Measurements from ENCODE around the gene ATP9A. TPM values are rescaled to one million over a fixed set of nuclear protein-coding genes. Genes with fewer than 3 reads are reported as not detected.

Gene ATP9A
- total and polyA plus RNA-seq, 2 of the 8 experiments (the other 6 are each of a cell fraction or from before 2014, with no cell fraction given) = 5.0 to 6.4 TPM

DNA sequence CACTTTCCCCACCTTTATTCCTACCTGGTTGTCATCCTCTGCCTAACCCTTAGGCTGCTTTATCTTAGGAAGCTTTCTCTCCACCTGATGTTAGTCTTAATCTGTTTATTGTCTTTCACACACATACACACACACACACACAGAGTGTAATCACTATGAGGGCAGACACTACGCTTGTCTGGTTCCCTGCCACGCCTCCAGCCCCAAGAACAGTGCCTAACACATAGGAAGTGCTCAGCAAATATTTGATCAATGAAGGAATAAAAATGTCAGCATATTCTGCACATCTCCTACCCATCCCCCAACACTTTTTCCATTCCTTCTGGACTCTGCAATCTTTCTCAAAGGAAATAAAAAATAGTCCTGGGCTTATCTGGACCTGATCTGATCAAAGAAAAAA, 174.6 kb downstream of the ATP9A start:
- Histone ChIP-seq H3K23ac (ENCODE audit: insufficient read length) (no peak overlapping the region), H2BK15ac (ENCODE audit: low read length) (peak overlapping the region; percentile 90), H3K9ac (replicated peaks in 1 of 4; ENCODE audit: extremely low read depth in 1 of 4, low read depth in 3 of 4, low read length in 3 of 4) (no peak overlapping the region), H3K4me3 (ENCODE audit: extremely low read depth in 1 of 4, insufficient read depth in 2 of 4, low read depth in 3 of 4, low read length in 4 of 4) (no peak overlapping the region), H4K91ac (replicated peaks; ENCODE audit: insufficient read length, low read length) (no peak overlapping the region), H3K27ac (ENCODE audit: low read depth, low read length) (no peak overlapping the region), H2BK12ac (ENCODE audit: low read depth, low read length) (no peak overlapping the region), H4K5ac (ENCODE audit: insufficient read length, low read depth, low read length) (no peak overlapping the region), H2AK5ac (ENCODE audit: low read depth, low read length) (no peak overlapping the region), H2AFZ (ENCODE audit: low read length) (no peak overlapping the region), H2BK5ac (ENCODE audit: low read depth, low read length) (no peak overlapping the region), H3K27me3 (replicated peaks in 1 of 4; ENCODE audit: control insufficient read depth in 3 of 4, extremely low read depth in 1 of 4, insufficient read depth in 3 of 4, low read length in 3 of 4) (no peaks in the 10 kb centered on the region), H4K20me1 (replicated peaks in 1 of 2; ENCODE audit: control insufficient read depth in 1 of 2, insufficient read depth in 2 of 2, low read length in 2 of 2) (no peaks in the 10 kb centered on the region), H3K56ac (replicated peaks; ENCODE audit: insufficient read length, low read depth, low read length) (no peak overlapping the region), H3K4ac (replicated peaks; ENCODE audit: insufficient read length, low read depth, low read length) (no peak overlapping the region), H3K4me1 (replicated peaks in 1 of 4; ENCODE audit: control insufficient read depth in 3 of 4, insufficient read depth in 4 of 4, low read length in 3 of 4) (peaks cover 0 to 8% (median 2%) of the 10 kb centered on the region in 4 experiments; a peak in 5 of 7 replicates), H3K79me2 (ENCODE audit: control insufficient read depth in 1 of 2, insufficient read depth in 2 of 2, low read length in 2 of 2) (no peaks in the 10 kb centered on the region), H3K23me2 (ENCODE audit: low read depth, low read length) (no peaks in the 10 kb centered on the region), H3K36me3 (ENCODE audit: control insufficient read depth in 2 of 4, insufficient read depth in 4 of 4, low read length in 3 of 4) (no peaks in the 10 kb centered on the region), H3K14ac (ENCODE audit: insufficient read length) (no peak overlapping the region), H2BK120ac (replicated peaks; ENCODE audit: low read depth, low read length) (no peak overlapping the region), H3K79me1 (ENCODE audit: low read depth, low read length) (no peaks in the 10 kb centered on the region), H4K8ac (ENCODE audit: extremely low read depth, insufficient read depth, low read length) (no peak overlapping the region), H3K18ac (ENCODE audit: extremely low read depth, low read length) (no peak overlapping the region), H2BK20ac (ENCODE audit: low read length) (no peak overlapping the region), H3K4me2 (ENCODE audit: insufficient read depth in 1 of 2, low read depth in 2 of 2, low read length in 2 of 2) (no peak overlapping the region), H3K9me3 (ENCODE audit: insufficient read depth in 2 of 2, low read depth in 1 of 2, low read length in 1 of 2) (no peaks in the 10 kb centered on the region)
- TF ChIP-seq GABPA (IDR thresholded peaks at IDR 0.05; ENCODE audit: borderline replicate concordance, insufficient read depth, low read length) = no peak
- no peak for TF ChIP-seq KDM1A (IDR thresholded peaks at IDR 0.05; ENCODE audit: borderline replicate concordance, low read length)
- TF ChIP-seq CREB1 (IDR thresholded peaks at IDR 0.05) = no peak
- no peak for TF ChIP-seq FOSL1 (IDR thresholded peaks at IDR 0.05; ENCODE audit: insufficient read depth, low read depth, low read length)
- TF ChIP-seq SIRT6 (IDR thresholded peaks at IDR 0.05; ENCODE audit: low read length) = no peak
- TF ChIP-seq SIX5 (IDR thresholded peaks at IDR 0.05; ENCODE audit: low read depth, low read length) = no peak
- TF ChIP-seq HDAC6 (IDR thresholded peaks at IDR 0.05; ENCODE audit: low read depth, low read length) = no peak
- no peak for TF ChIP-seq BRCA1 (IDR thresholded peaks at IDR 0.05; ENCODE audit: low read depth, low read length)
- TF ChIP-seq KDM4A (IDR thresholded peaks at IDR 0.05; ENCODE audit: low read depth, low read length, severe bottlenecking) = no peak
- no peak for FAIRE-seq
- DNase-seq (ENCODE audit: low read depth in 1 of 2, low spot score in 2 of 2) = no peak
- WGBS, 2 experiments (ENCODE audit: extremely low coverage in 1 of 2, insufficient coverage in 1 of 2, insufficient read length in 1 of 2, insufficient replicate concordance in 2 of 2, low coverage in 1 of 2, low lambda C conversion rate in 2 of 2, missing lambda C conversion rate in 1 of 2) = 88% methylated on average over 2 of the region's 2 CpGs; no CpG with 5 or more reads in 1 of the 2 experiments
- POLR2A ChIA-PET (ENCODE audit: partially characterized antibody) = no interaction called here
- CTCF ChIA-PET (ENCODE audit: partially characterized antibody) = no interaction called here

Measured in H1 (cell line).